ENCODE measurements around the gene NRIP3.

DNA sequence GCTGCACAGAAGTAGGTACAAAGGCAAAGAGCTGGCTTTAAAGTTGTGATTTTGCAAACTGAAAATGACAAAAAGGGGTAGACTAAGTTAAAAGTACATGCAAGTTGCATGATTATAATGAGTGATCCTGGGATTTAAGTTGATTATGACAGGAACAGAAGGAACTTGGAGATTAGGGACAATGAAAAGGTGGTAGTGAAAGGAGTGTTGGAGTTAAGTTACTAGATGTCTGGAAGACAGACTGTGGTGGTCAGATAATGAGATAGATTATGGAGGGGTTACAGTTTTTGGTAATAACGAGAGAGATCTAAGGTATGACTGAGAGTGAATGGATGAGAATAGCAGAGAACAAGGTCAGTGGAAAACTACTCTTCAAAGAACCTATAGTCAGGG, 31.9 kb downstream of the NRIP3 start:
- TF ChIP-seq POLR2A (IDR thresholded peaks at IDR 0.05; ENCODE audit: low read depth, low read length): no peak
- TF ChIP-seq POLR2AphosphoS5 (IDR thresholded peaks at IDR 0.05; ENCODE audit: insufficient read depth, low read depth, low read length): no peak

Data from endothelial cell of umbilical vein (primary cell).